ENCODE measurements around the gene SPRED1.
A peak's percentile ranks its signal among the peaks of the same experiment; 100 is the strongest.

Gene SPRED1

GRCh38 chr15:38349251-38349650 is 96.6 kb downstream of the SPRED1 start:
- Histone ChIP-seq H3K4me1 (ENCODE audit: control insufficient read depth, low read length) (no peaks in the 10 kb centered on the region), H3K79me2 (ENCODE audit: control insufficient read depth, low read length) (no peaks in the 10 kb centered on the region), H3K9me2 (replicated peaks; ENCODE audit: control insufficient read depth, low read length) (no peaks in the 10 kb centered on the region), H3K4me2 (ENCODE audit: low read length) (no peak overlapping the region), H3K4me3 (ENCODE audit: low read length) (no peak overlapping the region), H3K27ac (ENCODE audit: low read depth, low read length) (no peak overlapping the region), H3K27me3 (ENCODE audit: control insufficient read depth, low read length) (no peaks in the 10 kb centered on the region), H3K36me3 (ENCODE audit: control insufficient read depth, low read length) (no peaks in the 10 kb centered on the region), H3F3A (ENCODE audit: control insufficient read depth, insufficient read depth) (no peaks in the 10 kb centered on the region), H4K20me1 (ENCODE audit: control insufficient read depth, insufficient read depth, low read depth, low read length) (no peaks in the 10 kb centered on the region; the same call in 1 of the 2 replicates), H3K9me3 (ENCODE audit: control insufficient read depth, insufficient read depth, low read length) (no peaks in the 10 kb centered on the region)
- no peak for TF ChIP-seq EZH2phosphoT487 (IDR thresholded peaks at IDR 0.05; ENCODE audit: borderline replicate concordance, low read length)
- no peak for TF ChIP-seq CTCF (IDR thresholded peaks at IDR 0.05; ENCODE audit: low read depth, low read length, poor library complexity, severe bottlenecking)

GRCh38 chr15:38351466-38351865 is 98.8 kb downstream of the SPRED1 start:
- H3K4me3 ChIP-seq (ENCODE audit: low read length): no peak overlapping the region
- no peaks in the 10 kb centered on the region for H3K9me2 ChIP-seq (replicated peaks; ENCODE audit: control insufficient read depth, low read length)
- no peaks in the 10 kb centered on the region for H3K27me3 ChIP-seq (ENCODE audit: control insufficient read depth, low read length)
- no peaks in the 10 kb centered on the region for H3K79me2 ChIP-seq (ENCODE audit: control insufficient read depth, low read length)
- H3F3A ChIP-seq (ENCODE audit: control insufficient read depth, insufficient read depth): no peaks in the 10 kb centered on the region
- H3K4me1 ChIP-seq (ENCODE audit: control insufficient read depth, low read length): no peaks in the 10 kb centered on the region
- no peak overlapping the region for H3K4me2 ChIP-seq (ENCODE audit: low read length)
- H3K27ac ChIP-seq (ENCODE audit: low read depth, low read length): no peak overlapping the region
- TF ChIP-seq CTCF (IDR thresholded peaks at IDR 0.05; ENCODE audit: low read depth, low read length, poor library complexity, severe bottlenecking) (no peak), EZH2phosphoT487 (IDR thresholded peaks at IDR 0.05; ENCODE audit: borderline replicate concordance, low read length) (no peak)
- no peaks in the 10 kb centered on the region for H3K36me3 ChIP-seq (ENCODE audit: control insufficient read depth, low read length)
- H3K9me3 ChIP-seq (ENCODE audit: control insufficient read depth, insufficient read depth, low read length): no peaks in the 10 kb centered on the region
- no peaks in the 10 kb centered on the region; the same call in 1 of the 2 replicates for H4K20me1 ChIP-seq (ENCODE audit: control insufficient read depth, insufficient read depth, low read depth, low read length)

GRCh38 chr15:38354315-38354929 is 101.8 kb downstream of the SPRED1 start:
- Histone ChIP-seq H3K4me3 (ENCODE audit: low read length) (no peak overlapping the region), H3K9me3 (ENCODE audit: control insufficient read depth, insufficient read depth, low read length) (no peaks in the 10 kb centered on the region), H3K27me3 (ENCODE audit: control insufficient read depth, low read length) (no peaks in the 10 kb centered on the region), H4K20me1 (ENCODE audit: control insufficient read depth, insufficient read depth, low read depth, low read length) (no peaks in the 10 kb centered on the region; the same call in 1 of the 2 replicates), H3K4me1 (ENCODE audit: control insufficient read depth, low read length) (no peaks in the 10 kb centered on the region), H3K27ac (ENCODE audit: low read depth, low read length) (no peak overlapping the region), H3F3A (ENCODE audit: control insufficient read depth, insufficient read depth) (no peaks in the 10 kb centered on the region), H3K4me2 (ENCODE audit: low read length) (no peak overlapping the region), H3K9me2 (replicated peaks; ENCODE audit: control insufficient read depth, low read length) (no peaks in the 10 kb centered on the region), H3K36me3 (ENCODE audit: control insufficient read depth, low read length) (no peaks in the 10 kb centered on the region), H3K79me2 (ENCODE audit: control insufficient read depth, low read length) (no peaks in the 10 kb centered on the region)
- TF ChIP-seq CTCF (IDR thresholded peaks at IDR 0.05; ENCODE audit: low read depth, low read length, poor library complexity, severe bottlenecking) (peak; percentile 73), EZH2phosphoT487 (IDR thresholded peaks at IDR 0.05; ENCODE audit: borderline replicate concordance, low read length) (no peak)
